Activated T-cell treated with anti-CD3 and anti-CD28 coated beads, Interleukin-2, amount 50 U/mL, for 4 hours (primary cell): ENCODE results near the gene SLFN12L. TPM values are rescaled to one million over a fixed set of nuclear protein-coding genes. Genes with fewer than 3 reads are reported as not detected.
"Not testable (repeated sequence)": the region's sequence is repeated elsewhere in the genome, so short reads cannot be mapped to it uniquely, and the experiment has no call there.

ENCODE experiments used
- ATAC-seq, 2 donors: fragments of 200-7000 bp; cut with Tn5 transposase; one replicate each; pipeline ENCODE4 v1.10.0; 2021
- DNase-seq: peaks from one replicate; pipeline ENCODE4 v3.0.0-alpha.2; 2020
- H3K27me3 Mint-ChIP-seq: one replicate; pipeline ENCODE4 v1.8.0; 2021; ENCODE audit warnings: low read depth, mixed read lengths
- H3K36me3 Mint-ChIP-seq: one replicate; pipeline ENCODE4 v1.8.0; 2022; ENCODE audit warnings: mixed read lengths; ENCODE audit not compliant: insufficient read depth
- H3K4me1 Mint-ChIP-seq: one replicate; pipeline ENCODE4 v1.8.0; 2021; ENCODE audit warnings: low read depth, mixed read lengths
- H3K4me3 Mint-ChIP-seq: one replicate; pipeline ENCODE4 v1.8.0; 2021; ENCODE audit warnings: mild to moderate bottlenecking, moderate library complexity, mixed read lengths
- H3K9me3 Mint-ChIP-seq: one replicate; pipeline ENCODE4 v1.8.0; 2021; ENCODE audit warnings: mixed read lengths
- total RNA-seq, 3 donors: library from RNA; stranded (reverse); gene quantifications; one replicate each; pipeline ENCODE4 v1.2.1, GENCODE V29; 2021

SLFN12L gene
- total RNA-seq, 3 donors from 2014 or later, result 9.0 to 15.1 (median 9.1) TPM

DNA sequence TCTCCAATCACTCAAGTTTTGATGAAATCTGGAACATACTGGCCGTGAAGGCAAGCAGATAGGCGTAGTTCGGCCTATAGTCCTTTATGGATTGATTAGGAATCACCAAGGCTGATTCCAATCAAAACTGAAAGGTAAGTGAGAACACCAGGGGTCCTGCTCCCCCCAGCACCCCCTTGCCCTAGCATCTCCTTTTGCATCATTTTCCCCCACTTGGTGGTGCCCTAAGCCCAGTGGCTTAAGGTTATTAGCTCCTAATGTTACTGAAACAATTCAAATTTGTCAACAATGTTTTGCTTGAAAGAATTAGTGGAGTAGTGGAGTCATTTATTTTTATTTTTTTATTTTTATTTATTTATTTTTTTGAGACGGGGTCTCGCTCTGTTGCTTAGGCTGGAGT is 18.2 kb upstream of the SLFN12L start:
- Mint-ChIP-seq H3K27me3 (peaks cover 12% of the 10 kb centered on the region), H3K4me3 (no peak overlapping the region), H3K4me1 (peaks cover under 1% of the 10 kb centered on the region), H3K9me3 (no peaks in the 10 kb centered on the region), H3K36me3 (no peaks in the 10 kb centered on the region)
- DNase-seq, result no peak
- no peak for ATAC-seq

DNA sequence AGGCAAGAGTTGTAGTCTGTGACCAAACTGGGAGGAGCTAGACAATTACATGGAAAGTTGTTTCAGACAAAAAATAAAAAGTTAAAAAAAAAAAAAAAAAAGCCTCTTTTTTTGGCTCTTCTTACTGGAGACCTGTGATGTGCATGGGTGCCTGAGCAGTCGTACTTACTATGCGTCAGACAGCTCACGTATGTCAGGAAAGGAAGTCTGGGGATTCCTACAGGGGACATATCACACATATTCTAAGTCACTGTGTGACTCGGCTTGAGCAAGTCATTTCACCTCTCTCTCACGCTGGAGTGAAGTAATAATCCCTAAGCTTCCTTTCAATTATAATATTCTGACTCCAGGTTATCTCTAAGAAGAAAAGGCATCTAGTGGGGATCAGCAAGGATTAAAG is 17.2 kb upstream of the SLFN12L start:
- H3K4me3 Mint-ChIP-seq, result no peak overlapping the region
- no peaks in the 10 kb centered on the region for H3K4me1 Mint-ChIP-seq
- peaks cover 12% of the 10 kb centered on the region for H3K27me3 Mint-ChIP-seq
- H3K9me3 Mint-ChIP-seq, result no peaks in the 10 kb centered on the region
- H3K36me3 Mint-ChIP-seq, result no peaks in the 10 kb centered on the region
- DNase-seq (no peak), ATAC-seq (peak; percentile 71 to 74)

GRCh38 chr17:35553310-35553709 is 15.8 kb upstream of the SLFN12L start:
- Mint-ChIP-seq H3K4me1 (no peaks in the 10 kb centered on the region), H3K36me3 (no peaks in the 10 kb centered on the region), H3K9me3 (no peaks in the 10 kb centered on the region), H3K27me3 (peaks cover 2% of the 10 kb centered on the region), H3K4me3 (no peak overlapping the region)
- ATAC-seq, result no peak
- no peak for DNase-seq

DNA sequence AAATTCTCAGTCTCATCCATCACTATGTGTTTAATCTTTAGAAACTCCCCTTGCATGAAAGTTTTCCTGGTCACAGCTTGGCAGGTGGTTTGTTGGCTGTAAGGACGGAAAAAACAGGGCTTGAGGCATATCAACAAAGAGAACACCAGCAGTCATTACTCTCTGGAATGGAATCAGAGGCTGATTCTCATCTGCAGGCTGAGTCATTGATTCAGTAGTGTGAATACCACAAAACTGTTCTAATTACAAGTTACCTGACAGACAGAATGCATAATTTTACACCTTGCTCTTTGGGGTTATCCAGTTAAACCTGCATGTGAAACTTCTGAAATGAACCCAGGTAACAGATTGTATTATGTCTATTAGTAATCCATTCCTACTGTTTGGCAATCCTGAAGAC is 11.5 kb upstream of the SLFN12L start:
- Mint-ChIP-seq H3K4me1 (peaks cover 10% of the 10 kb centered on the region), H3K36me3 (no peaks in the 10 kb centered on the region), H3K4me3 (no peak overlapping the region), H3K9me3 (no peaks in the 10 kb centered on the region), H3K27me3 (no peaks in the 10 kb centered on the region)
- peak; percentile 48 to 50 for ATAC-seq
- DNase-seq, result no peak

GRCh38 chr17:35548208-35548810 is 10.8 kb upstream of the SLFN12L start:
- DNase-seq (no peak), ATAC-seq (no peak)
- Mint-ChIP-seq H3K4me1 (peaks cover 14% of the 10 kb centered on the region), H3K4me3 (no peak overlapping the region), H3K36me3 (no peaks in the 10 kb centered on the region), H3K27me3 (no peaks in the 10 kb centered on the region), H3K9me3 (no peaks in the 10 kb centered on the region)

DNA sequence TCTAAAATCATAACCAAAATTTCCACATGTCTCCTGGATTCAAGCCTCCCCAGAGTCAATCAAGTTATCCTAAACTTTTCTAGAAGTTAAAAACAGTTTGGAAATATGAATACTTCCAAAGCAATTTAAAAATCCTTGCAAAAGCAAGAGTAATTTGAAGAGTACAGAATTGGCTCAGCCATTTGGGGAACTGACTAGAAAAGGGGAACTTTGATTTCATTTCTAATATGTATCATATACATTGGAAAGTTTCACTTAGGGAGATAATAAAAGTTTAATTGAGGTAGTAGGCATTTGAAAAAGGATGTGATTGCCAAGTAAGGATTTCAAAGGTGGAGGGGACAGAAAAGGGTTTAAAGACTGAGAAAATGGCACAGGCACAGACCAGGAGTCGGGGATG is 9.0 kb upstream of the SLFN12L start:
- Mint-ChIP-seq H3K27me3 (no peaks in the 10 kb centered on the region), H3K4me3 (no peak overlapping the region), H3K4me1 (peaks cover 19% of the 10 kb centered on the region), H3K9me3 (no peaks in the 10 kb centered on the region), H3K36me3 (no peaks in the 10 kb centered on the region)
- no peak for ATAC-seq
- no peak for DNase-seq

DNA sequence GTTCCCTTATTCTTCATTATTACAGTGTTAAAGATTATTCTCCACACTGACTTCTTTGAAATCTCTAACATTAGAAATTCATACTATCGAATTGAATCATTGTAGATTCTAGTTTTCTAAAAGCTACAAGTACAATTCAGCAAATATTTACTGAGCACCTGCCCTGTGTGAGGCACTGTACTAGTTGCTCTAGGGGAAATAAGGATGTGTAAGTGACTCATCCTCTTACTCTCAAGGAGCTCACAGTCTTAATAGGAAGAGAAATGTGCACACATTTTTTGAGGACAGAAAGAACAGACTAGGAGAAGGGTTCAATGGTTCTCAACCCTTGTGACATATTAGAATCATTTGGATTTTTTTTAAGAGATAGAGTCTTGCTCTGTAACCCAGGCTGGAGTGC is 7.7 kb upstream of the SLFN12L start:
- no peaks in the 10 kb centered on the region for H3K9me3 Mint-ChIP-seq
- ATAC-seq (no peak), DNase-seq (no peak)
- peaks cover 29% of the 10 kb centered on the region for H3K4me1 Mint-ChIP-seq
- H3K27me3 Mint-ChIP-seq, result no peaks in the 10 kb centered on the region
- H3K4me3 Mint-ChIP-seq, result no peak overlapping the region
- no peaks in the 10 kb centered on the region for H3K36me3 Mint-ChIP-seq

DNA sequence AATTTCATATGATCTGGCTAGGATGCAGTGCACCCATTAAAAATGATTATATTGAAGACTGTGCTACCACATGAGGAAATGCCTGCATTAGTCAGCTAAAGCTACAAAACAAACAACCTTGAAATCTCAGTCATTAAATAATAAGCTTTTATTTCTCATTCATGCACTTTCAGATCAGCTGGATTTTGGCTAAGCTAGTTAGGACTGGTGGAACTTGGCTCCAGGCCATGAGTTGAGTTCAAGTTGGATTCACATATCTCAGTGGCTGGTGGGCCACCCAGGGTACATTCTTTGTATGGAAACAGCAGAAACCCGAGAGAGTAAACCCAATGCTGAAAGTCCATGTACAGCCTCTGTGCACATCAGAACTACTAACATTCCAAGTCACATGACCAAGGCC is 6.4 kb upstream of the SLFN12L start:
- DNase-seq (no peak), ATAC-seq (no peak)
- Mint-ChIP-seq H3K4me1 (peaks cover 42% of the 10 kb centered on the region), H3K27me3 (no peaks in the 10 kb centered on the region), H3K9me3 (no peaks in the 10 kb centered on the region), H3K36me3 (no peaks in the 10 kb centered on the region), H3K4me3 (no peak overlapping the region)

DNA sequence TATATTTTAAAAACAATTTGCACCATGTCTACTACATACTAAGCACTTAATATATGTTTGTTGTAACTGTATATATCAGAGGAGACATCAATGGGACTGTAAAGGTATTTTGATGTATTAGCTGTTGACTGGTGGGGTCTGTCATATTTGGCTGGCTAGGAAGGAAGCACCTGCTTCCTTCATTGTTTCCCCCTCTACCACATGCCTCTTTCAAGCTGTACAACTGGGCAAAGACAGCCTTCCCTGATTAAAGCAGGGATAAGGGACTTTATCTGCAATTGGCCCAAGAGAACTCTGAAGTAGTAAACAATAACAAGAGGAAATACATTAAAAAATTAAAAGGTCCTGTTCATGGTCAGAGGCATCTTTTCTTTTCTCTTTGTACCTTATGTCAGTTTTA is 5.5 kb upstream of the SLFN12L start:
- no peaks in the 10 kb centered on the region for H3K27me3 Mint-ChIP-seq
- H3K4me3 Mint-ChIP-seq, result no peak overlapping the region
- DNase-seq, result no peak
- peaks cover 50% of the 10 kb centered on the region for H3K4me1 Mint-ChIP-seq
- H3K36me3 Mint-ChIP-seq, result no peaks in the 10 kb centered on the region
- no peak for ATAC-seq
- no peaks in the 10 kb centered on the region for H3K9me3 Mint-ChIP-seq

- Mint-ChIP-seq H3K27me3 (no peaks in the 10 kb centered on the region), H3K36me3 (no peaks in the 10 kb centered on the region), H3K4me3 (peak overlapping the region; percentile 89)
These were observed 4.0 kb upstream of the SLFN12L start for GRCh38 chr17:35541434-35541833.

GRCh38 chr17:35540589-35541404 is 3.3 kb upstream of the SLFN12L start:
- Mint-ChIP-seq H3K27me3 (no peaks in the 10 kb centered on the region), H3K4me1 (peaks cover 55% of the 10 kb centered on the region), H3K4me3 (peak overlapping the region; percentile 89), H3K9me3 (no peaks in the 10 kb centered on the region), H3K36me3 (peaks cover 2% of the 10 kb centered on the region)
- ATAC-seq (peak in 1 of 2 donors; percentile 17), DNase-seq (peak; percentile 19)

More at GRCh38 chr17:35541434-35541833, 4.0 kb upstream of the SLFN12L start:
- Mint-ChIP-seq H3K9me3 (no peaks in the 10 kb centered on the region), H3K4me1 (peaks cover 51% of the 10 kb centered on the region)
- DNase-seq (no peak), ATAC-seq (no peak)

GRCh38 chr17:35539659-35540026 is 2.2 kb upstream of the SLFN12L start:
- DNase-seq, result no peak
- Mint-ChIP-seq H3K4me3 (peak overlapping the region; percentile 67), H3K4me1 (peaks cover 52% of the 10 kb centered on the region), H3K36me3 (peaks cover 2% of the 10 kb centered on the region), H3K9me3 (no peaks in the 10 kb centered on the region), H3K27me3 (no peaks in the 10 kb centered on the region)
- ATAC-seq, result no peak

DNA sequence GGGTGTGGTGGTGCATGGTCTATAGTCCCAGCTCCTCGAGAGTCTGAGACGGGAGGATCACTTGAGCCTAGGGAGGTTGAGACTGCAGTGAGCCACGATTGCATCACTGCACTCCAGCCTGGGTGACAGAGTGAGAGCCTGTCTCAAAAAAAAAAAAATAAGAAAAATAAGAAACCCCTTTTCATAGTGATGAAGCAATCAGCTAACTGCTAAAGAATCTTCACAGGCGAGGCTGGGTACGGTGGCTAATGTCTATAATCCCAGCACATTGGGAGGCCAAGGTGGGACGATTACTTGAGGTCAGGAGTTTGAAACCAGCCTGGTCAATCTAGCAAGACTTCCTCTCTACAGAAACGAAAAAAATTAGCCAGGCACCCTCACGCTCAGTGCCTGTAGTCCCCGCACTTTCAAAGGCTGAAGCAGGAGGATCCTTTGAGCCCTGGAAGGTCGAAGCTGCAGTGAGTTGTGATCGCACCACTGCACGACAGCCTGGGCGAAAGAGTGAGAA is 760 bp downstream of the SLFN12L start:
- Mint-ChIP-seq H3K36me3 (peaks cover 4% of the 10 kb centered on the region), H3K9me3 (no peaks in the 10 kb centered on the region), H3K4me3 (peak overlapping the region; percentile 71), H3K27me3 (no peaks in the 10 kb centered on the region), H3K4me1 (peaks cover 63% of the 10 kb centered on the region)
- ATAC-seq, result peak; percentile 44 to 46
- DNase-seq, result peak; percentile 24

- H3K9me3 Mint-ChIP-seq, DNase-seq, ATAC-seq, H3K36me3 Mint-ChIP-seq, H3K27me3 Mint-ChIP-seq: not testable (repeated sequence)
- H3K4me3 Mint-ChIP-seq, result peak overlapping the region; percentile 71
- peaks cover 63% of the 10 kb centered on the region for H3K4me1 Mint-ChIP-seq
These were observed 2.1 kb downstream of the SLFN12L start for GRCh38 chr17:35535406-35535805.

DNA sequence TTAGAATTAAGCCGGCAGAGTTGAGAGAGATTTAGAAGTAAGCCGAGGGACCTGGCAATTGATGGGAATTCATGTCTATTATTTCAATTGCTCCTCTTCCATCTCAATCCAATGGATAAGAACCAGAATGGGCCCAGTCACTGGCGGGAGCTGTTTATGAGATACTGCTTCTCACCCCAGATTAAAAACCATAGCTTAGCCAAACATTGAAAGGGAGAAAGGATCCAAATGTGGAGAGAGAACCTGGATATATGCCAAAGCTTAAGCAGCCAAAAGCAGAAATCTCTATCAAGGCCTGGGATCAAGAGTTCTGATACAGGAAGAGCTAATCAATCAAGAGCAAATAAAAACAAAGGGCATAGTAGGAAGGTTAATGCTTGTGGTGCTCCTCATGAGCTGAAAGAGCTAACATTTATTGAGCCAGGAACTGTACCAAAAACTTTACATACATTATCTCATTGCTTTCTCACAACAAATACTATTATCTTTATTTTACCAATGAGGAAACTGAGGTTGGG is 2.8 kb downstream of the SLFN12L start:
- DNase-seq (no peak), ATAC-seq (no peak)
- Mint-ChIP-seq H3K4me1 (peaks cover 61% of the 10 kb centered on the region), H3K9me3 (no peaks in the 10 kb centered on the region), H3K27me3 (no peaks in the 10 kb centered on the region), H3K36me3 (peaks cover 4% of the 10 kb centered on the region), H3K4me3 (peak overlapping the region; percentile 71)
